HCT116 (cell line): ENCODE measurements around the gene FBXO30. TPM values are rescaled to one million over a fixed set of nuclear protein-coding genes. Genes with fewer than 3 reads are reported as not detected.

ENCODE experiments used
- ATAC-seq: fragments of 200-7000 bp; cut with Tn5 transposase; 2 replicates; pipeline ENCODE4 v1.9.1; 2020; ENCODE audit warnings: mild to moderate bottlenecking, moderate library complexity
- BruUV-seq: library from RNA; stranded (reverse); fragments of 400-500 nt; replicated peaks from 2 replicates; lab custom pipeline; 2021; lab: Mats Ljungman, UMichigan
- CTCF ChIA-PET: fragments of 300-600 bp; sonication (Branson Sonifier 250); formaldehyde crosslinking; loops from one replicate; lab custom pipeline; 2021; ENCODE audit warnings: antibody characterized with exemption; lab: Charles Lee
- POLR2A ChIA-PET: fragments of 300-600, 350-600 bp; sonication (Branson Sonifier 250); formaldehyde crosslinking; loops from one replicate; lab custom pipeline; 2021; ENCODE audit warnings: antibody characterized with exemption; lab: Charles Lee
- RAD21 ChIA-PET, 2 experiments: fragments of 300-600 bp; sonication (Branson Sonifier 250); formaldehyde crosslinking; loops; one replicate each; lab custom pipeline; 2023; ENCODE audit warnings: low total read pairs in 2 of 2; ENCODE audit not compliant: uncharacterized antibody in 2 of 2, unreplicated experiment in 2 of 2, low non-redundant PET in 1 of 2; lab: Charles Lee
- DNase-seq: peaks from one replicate; pipeline ENCODE4 v3.0.0-alpha.2; 2010; ENCODE audit warnings: low read depth, low spot score
- H2AFZ ChIP-seq: fragments of 200-600 bp; shearing (Covaris generic), sonication (generic); 2 replicates; pipeline ENCODE4 v1.6.1; 2017; ENCODE audit warnings: low read depth, mixed run types, mixed read lengths, antibody characterized with exemption, low read length; ENCODE audit not compliant: poor library complexity, severe bottlenecking
- H3K27ac ChIP-seq: 2 replicates; pipeline ENCODE4 v1.5.1; 2012; ENCODE audit warnings: low read depth, low read length
- H3K27me3 ChIP-seq: fragments of 200-600 bp; sonication (generic); 2 replicates; pipeline ENCODE4 v1.6.1; 2016; ENCODE audit warnings: mixed run types, low read length, mixed read lengths; ENCODE audit not compliant: insufficient read depth
- H3K36me3 ChIP-seq, 2 experiments: fragments of 200-500 bp in 1 of 2; fragments of 200-600 bp in 1 of 2; sonication (Bioruptor generic) in 1 of 2; sonication (generic) in 1 of 2; 2 replicates each; pipeline versions ENCODE4 v1.5.1 to v1.6.1; 2014 to 2016; ENCODE audit warnings: low read length in 2 of 2, inconsistent platforms in 1 of 2, mixed read lengths in 1 of 2, mixed run types in 1 of 2; ENCODE audit not compliant: insufficient read depth in 2 of 2, control insufficient read depth in 1 of 2
- H3K4me1 ChIP-seq, 2 experiments: fragments of 200-600 bp in 1 of 2; sonication (generic) in 1 of 2; 2 replicates each; pipeline versions ENCODE4 v1.5.1 to v1.6.1; 2012 to 2017; ENCODE audit warnings: low read length in 2 of 2, inconsistent platforms in 1 of 2, mild to moderate bottlenecking in 1 of 2, mixed read lengths in 1 of 2, mixed run types in 1 of 2, moderate library complexity in 1 of 2; ENCODE audit not compliant: insufficient read depth in 2 of 2, control insufficient read depth in 1 of 2
- H3K4me2 ChIP-seq: fragments of 200-600 bp; sonication (generic); 2 replicates; pipeline ENCODE4 v1.6.1; 2017; ENCODE audit warnings: mixed run types, low read length, mixed read lengths
- H3K4me3 ChIP-seq, 2 experiments: fragments of 200-600 bp in 1 of 2; sonication (generic) in 1 of 2; replicated peaks in 1 of 2; 2 replicates each; pipeline ENCODE4 v1.5.1; 2011 to 2016; ENCODE audit warnings: low read length in 2 of 2, control low read depth in 1 of 2, low read depth in 1 of 2, mild to moderate bottlenecking in 1 of 2, mixed read lengths in 1 of 2, mixed run types in 1 of 2
- H3K79me2 ChIP-seq: fragments of 200-600 bp; sonication (generic); 2 replicates; pipeline ENCODE4 v1.6.1; 2017; ENCODE audit warnings: mild to moderate bottlenecking, mixed run types, low read length, moderate library complexity, mixed read lengths; ENCODE audit not compliant: insufficient read depth
- H3K9ac ChIP-seq: fragments of 200-600 bp; sonication (generic); 2 replicates; pipeline ENCODE4 v1.6.1; 2016; ENCODE audit warnings: low read length, mixed read lengths
- H3K9me2 ChIP-seq: fragments of 200-600 bp; sonication (generic), shearing (Covaris generic); 2 replicates; pipeline ENCODE4 v1.6.1; 2017; ENCODE audit warnings: mixed run types, mild to moderate bottlenecking, moderate library complexity; ENCODE audit not compliant: insufficient read depth
- H3K9me3 ChIP-seq, 2 experiments: fragments of 200-500 bp in 1 of 2; fragments of 200-600 bp in 1 of 2; sonication (Bioruptor generic) in 1 of 2; sonication (generic) in 1 of 2; 2 replicates each; pipeline ENCODE4 v1.6.1; 2014 to 2017; ENCODE audit warnings: low read length in 2 of 2, mixed read lengths in 2 of 2, inconsistent platforms in 1 of 2, low read depth in 1 of 2, mild to moderate bottlenecking in 1 of 2, mixed run types in 1 of 2, moderate library complexity in 1 of 2; ENCODE audit not compliant: control insufficient read depth in 1 of 2, insufficient read depth in 1 of 2
- H4K20me1 ChIP-seq: fragments of 200-600 bp; sonication (generic), shearing (Covaris generic); 2 replicates; pipeline ENCODE4 v1.6.1; 2017; ENCODE audit warnings: mixed run types, mild to moderate bottlenecking, moderate library complexity; ENCODE audit not compliant: insufficient read depth
- CBX3 ChIP-seq: IDR thresholded peaks from 2 replicates; pipeline ENCODE4 v1.6.1; 2012; ENCODE audit warnings: low read depth
- EGR1 ChIP-seq: IDR thresholded peaks from 2 replicates; pipeline ENCODE4 v1.6.1; 2012; ENCODE audit warnings: low read depth
- ELF1 ChIP-seq: IDR thresholded peaks from 2 replicates; pipeline ENCODE4 v1.6.1; 2012; ENCODE audit warnings: low read depth, borderline replicate concordance
- EZH2 ChIP-seq: fragments of 200-600 bp; sonication (generic); IDR thresholded peaks from 2 replicates; pipeline ENCODE4 v1.6.1; 2017; ENCODE audit warnings: antibody characterized with exemption, mixed run types
- JUND ChIP-seq: IDR thresholded peaks from 2 replicates; pipeline ENCODE4 v1.6.1; 2012
- POLR2A ChIP-seq: IDR thresholded peaks from 2 replicates; pipeline ENCODE4 v1.7.0; 2011; ENCODE audit warnings: borderline replicate concordance; ENCODE audit not compliant: insufficient read depth, insufficient read length; ENCODE audit errors: extremely low read depth
- POLR2AphosphoS5 ChIP-seq: IDR thresholded peaks from 2 replicates; pipeline ENCODE4 v1.6.1; 2011; ENCODE audit warnings: mild to moderate bottlenecking, low read depth, low read length, moderate library complexity
- SIN3A ChIP-seq: IDR thresholded peaks from 2 replicates; pipeline ENCODE4 v1.6.1; 2012; ENCODE audit warnings: low read depth
- TCF7L2 ChIP-seq: IDR thresholded peaks from 2 replicates; pipeline ENCODE4 v1.7.0; 2011; ENCODE audit warnings: borderline replicate concordance, inconsistent platforms; ENCODE audit not compliant: insufficient read depth, insufficient read length; ENCODE audit errors: extremely low read depth
- YY1 ChIP-seq: IDR thresholded peaks from 2 replicates; pipeline ENCODE4 v1.6.1; 2011; ENCODE audit warnings: low read length, low read depth, moderate library complexity, mild to moderate bottlenecking; ENCODE audit not compliant: insufficient replicate concordance; ENCODE audit errors: extremely low read depth
- ZFX ChIP-seq: fragments of 450-650 bp; IDR thresholded peaks from 2 replicates; pipeline ENCODE4 v1.6.1; 2017
- ZNF274 ChIP-seq: fragments of 200-500 bp; sonication (Bioruptor generic); IDR thresholded peaks from 2 replicates; pipeline ENCODE4 v1.6.1; 2014; ENCODE audit warnings: mild to moderate bottlenecking, low read depth, low read length, inconsistent platforms
- intact Hi-C: fragments of 100-400 bp; cut with micrococcal nuclease; formaldehyde crosslinking; loops from 2 replicates; pipeline ENCODE4 v1.10.0; 2022
- total RNA-seq: library from RNA; stranded (reverse); gene quantifications from one replicate; pipeline ENCODE4 v1.2.1, GENCODE V29; 2021; ENCODE audit not compliant: unreplicated experiment
- TF ChIP-seq, protein P1 (sequence below), 3 experiments: fragments of 200-600 bp in 1 of 3; sonication (generic) in 1 of 3; IDR thresholded peaks in 2 of 3; conservative IDR thresholded peaks in 1 of 3; 2 replicates each; pipeline ENCODE4 v1.5.1; 2012 to 2017; ENCODE audit warnings: low read depth in 2 of 3, low read length in 2 of 3, antibody characterized with exemption in 1 of 3, borderline replicate concordance in 1 of 3, control low read depth in 1 of 3, mild to moderate bottlenecking in 1 of 3, mixed read lengths in 1 of 3, mixed run types in 1 of 3, moderate library complexity in 1 of 3; ENCODE audit not compliant: insufficient read depth in 1 of 3
- TF ChIP-seq, protein P2 (sequence below): IDR thresholded peaks from 2 replicates; pipeline ENCODE4 v1.6.1; 2012

FBXO30 gene
- total RNA-seq, 1 experiment from 2014 or later = 9.1 TPM

DNA sequence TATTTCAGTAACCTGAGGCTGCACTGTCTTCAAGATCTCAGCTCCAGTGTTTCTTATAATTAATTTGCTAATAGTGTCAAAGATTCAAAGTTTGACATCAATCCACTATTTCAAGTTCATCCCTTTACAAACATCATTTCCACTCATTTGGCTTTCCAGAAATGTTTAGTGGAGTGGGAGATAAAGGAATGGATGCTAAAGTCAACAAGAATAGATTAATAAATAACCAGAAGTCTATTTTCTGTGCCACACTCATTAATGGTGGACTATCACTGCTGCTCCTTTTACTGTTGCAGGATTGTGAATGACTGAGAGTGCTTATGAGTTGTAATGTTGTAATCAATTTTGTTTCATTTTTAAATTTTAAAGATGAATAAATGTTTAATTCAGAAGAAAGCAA lies 50.9 kb downstream of the FBXO30 start:
- CTCF ChIA-PET = no interaction called here
- H4K20me1 ChIP-seq = no peaks in the 10 kb centered on the region; the same call in 1 of the 2 replicates
- TF ChIP-seq, protein P1, sequence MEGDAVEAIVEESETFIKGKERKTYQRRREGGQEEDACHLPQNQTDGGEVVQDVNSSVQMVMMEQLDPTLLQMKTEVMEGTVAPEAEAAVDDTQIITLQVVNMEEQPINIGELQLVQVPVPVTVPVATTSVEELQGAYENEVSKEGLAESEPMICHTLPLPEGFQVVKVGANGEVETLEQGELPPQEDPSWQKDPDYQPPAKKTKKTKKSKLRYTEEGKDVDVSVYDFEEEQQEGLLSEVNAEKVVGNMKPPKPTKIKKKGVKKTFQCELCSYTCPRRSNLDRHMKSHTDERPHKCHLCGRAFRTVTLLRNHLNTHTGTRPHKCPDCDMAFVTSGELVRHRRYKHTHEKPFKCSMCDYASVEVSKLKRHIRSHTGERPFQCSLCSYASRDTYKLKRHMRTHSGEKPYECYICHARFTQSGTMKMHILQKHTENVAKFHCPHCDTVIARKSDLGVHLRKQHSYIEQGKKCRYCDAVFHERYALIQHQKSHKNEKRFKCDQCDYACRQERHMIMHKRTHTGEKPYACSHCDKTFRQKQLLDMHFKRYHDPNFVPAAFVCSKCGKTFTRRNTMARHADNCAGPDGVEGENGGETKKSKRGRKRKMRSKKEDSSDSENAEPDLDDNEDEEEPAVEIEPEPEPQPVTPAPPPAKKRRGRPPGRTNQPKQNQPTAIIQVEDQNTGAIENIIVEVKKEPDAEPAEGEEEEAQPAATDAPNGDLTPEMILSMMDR (IDR thresholded peaks at IDR 0.05 in 2 of 3, conservative IDR thresholded peaks at IDR 0.05 in 1 of 3; ENCODE audit: borderline replicate concordance in 1 of 3, insufficient read depth in 1 of 3, low read depth in 2 of 3, low read length in 2 of 3) = no peak
- TF ChIP-seq, protein P2, sequence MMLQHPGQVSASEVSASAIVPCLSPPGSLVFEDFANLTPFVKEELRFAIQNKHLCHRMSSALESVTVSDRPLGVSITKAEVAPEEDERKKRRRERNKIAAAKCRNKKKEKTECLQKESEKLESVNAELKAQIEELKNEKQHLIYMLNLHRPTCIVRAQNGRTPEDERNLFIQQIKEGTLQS = no peak
- TF ChIP-seq POLR2AphosphoS5 = no peak
- no peak for TF ChIP-seq JUND
- TF ChIP-seq SIN3A = no peak
- no peak for TF ChIP-seq ZNF274
- TF ChIP-seq ELF1 = no peak
- no peak for TF ChIP-seq CBX3
- no peak for TF ChIP-seq EGR1
- TF ChIP-seq TCF7L2 = no peak
- no peak for TF ChIP-seq EZH2
- TF ChIP-seq ZFX = no peak
- no peak for TF ChIP-seq POLR2A
- TF ChIP-seq YY1 = no peak

More for the DNA sequence above, 50.9 kb downstream of the FBXO30 start:
- H3K9ac ChIP-seq = no peak overlapping the region
- no peaks in the 10 kb centered on the region for H3K9me3 ChIP-seq
- no peaks in the 10 kb centered on the region for H3K79me2 ChIP-seq
- H3K27me3 ChIP-seq = no peaks in the 10 kb centered on the region
- no peak overlapping the region for H3K4me2 ChIP-seq
- DNase-seq (no peak), ATAC-seq (no peak)
- no peaks in the 10 kb centered on the region for H3K4me1 ChIP-seq
- H3K4me3 ChIP-seq = no peak overlapping the region
- intact Hi-C loops = no loop called here
- no peak overlapping the region for H3K27ac ChIP-seq
- H2AFZ ChIP-seq = no peak overlapping the region
- ChIA-PET POLR2A (no interaction called here), RAD21 (no interaction called here)
- no peaks in the 10 kb centered on the region for H3K36me3 ChIP-seq
- H3K9me2 ChIP-seq = no peaks in the 10 kb centered on the region
- BruUV-seq = no TSS peak
